NCI-H82 (cell line): ENCODE measurements around the gene LIX1.

Source experiments
- DNase-seq: peaks from one replicate; lab custom pipeline; 2025; lab: John Stamatoyannopoulos, UW

Gene LIX1

DNA sequence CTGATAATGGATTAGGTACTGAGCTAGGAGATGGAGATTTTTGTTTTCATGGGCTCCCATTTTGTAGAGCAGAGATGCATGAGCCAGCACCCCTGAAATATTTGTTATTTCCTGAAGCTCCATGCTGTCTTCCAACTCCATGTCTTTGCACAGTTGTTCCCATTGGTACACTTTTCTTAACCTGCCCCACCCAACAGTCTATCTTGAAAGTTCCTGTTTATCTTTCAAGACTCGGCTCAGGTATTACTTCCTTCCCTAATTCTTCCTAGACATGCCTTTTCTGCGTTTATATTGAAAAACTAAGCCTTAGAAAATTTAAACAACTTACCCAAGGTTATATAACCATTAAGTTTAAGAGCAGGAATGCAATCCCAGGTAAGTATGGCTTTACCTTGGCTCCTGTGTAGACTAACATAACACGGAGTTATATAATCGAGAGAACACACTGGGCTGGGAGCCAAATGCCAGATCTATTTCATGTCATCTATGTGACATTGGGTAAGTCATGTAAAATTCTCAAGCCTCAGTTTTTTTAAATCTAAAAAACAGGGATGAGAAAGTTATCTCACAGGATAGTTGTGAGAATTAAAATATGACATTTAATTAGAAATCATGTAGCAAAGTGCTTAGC lies 67.4 kb downstream of the LIX1 start:
- no peak for DNase-seq

DNA sequence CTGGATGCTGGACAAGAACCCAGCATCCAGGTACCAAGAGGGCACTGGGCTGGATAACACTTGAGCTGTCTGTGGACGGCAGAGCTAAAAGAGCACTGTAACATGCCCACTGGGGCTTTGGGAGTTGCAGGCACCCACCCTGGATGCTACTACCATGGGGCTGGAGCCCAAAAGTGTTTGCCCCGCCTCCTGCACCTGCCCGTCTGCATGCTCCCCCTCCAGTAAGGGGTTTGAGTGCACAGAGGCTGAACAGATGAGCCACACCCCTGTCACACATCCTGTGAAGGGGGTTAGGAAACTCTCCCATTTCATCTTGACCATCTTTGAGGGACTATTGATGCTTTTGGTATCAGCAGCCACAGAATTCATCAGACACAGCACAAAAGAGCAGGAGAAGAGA lies 69.0 kb downstream of the LIX1 start:
- no peak for DNase-seq

DNA sequence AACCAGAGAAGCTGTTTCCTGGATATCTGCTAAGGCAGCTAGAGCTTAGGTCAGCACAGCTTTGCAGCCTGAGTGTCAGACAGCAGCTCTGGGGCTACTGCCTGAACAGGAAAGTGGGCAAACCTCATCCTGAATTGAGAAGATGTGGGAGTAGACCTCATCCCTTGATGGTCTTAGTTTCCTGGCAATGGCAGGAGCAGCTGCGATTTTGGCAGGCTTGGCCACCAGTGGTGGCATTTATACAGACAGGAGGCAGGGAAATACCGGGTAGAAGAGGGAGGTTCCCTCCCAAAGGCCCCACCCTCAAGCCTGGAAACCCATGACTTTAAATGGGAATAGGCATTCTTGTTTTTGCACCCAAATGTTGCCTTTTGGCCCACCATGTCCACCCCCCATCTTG lies 69.7 kb downstream of the LIX1 start:
- DNase-seq: no peak

DNA sequence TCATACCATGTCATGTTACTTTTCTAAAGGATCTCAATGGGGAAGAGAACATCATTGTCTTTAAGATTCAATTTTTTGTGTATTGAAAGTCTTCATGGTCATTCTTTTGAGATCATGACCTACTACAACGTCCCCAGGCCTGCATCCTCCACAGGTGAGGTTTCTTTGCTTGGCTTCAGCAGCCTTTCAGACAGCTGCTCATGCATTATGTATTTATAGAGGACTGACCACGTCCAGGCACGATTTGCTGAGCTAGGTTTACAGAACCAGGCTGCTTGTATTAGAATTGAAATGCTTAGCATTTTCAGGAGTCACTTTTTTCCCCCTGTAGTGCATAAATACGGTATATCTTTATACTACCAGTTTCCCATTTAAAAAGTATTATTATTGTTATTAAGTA lies 70.4 kb downstream of the LIX1 start:
- DNase-seq: no peak

DNA sequence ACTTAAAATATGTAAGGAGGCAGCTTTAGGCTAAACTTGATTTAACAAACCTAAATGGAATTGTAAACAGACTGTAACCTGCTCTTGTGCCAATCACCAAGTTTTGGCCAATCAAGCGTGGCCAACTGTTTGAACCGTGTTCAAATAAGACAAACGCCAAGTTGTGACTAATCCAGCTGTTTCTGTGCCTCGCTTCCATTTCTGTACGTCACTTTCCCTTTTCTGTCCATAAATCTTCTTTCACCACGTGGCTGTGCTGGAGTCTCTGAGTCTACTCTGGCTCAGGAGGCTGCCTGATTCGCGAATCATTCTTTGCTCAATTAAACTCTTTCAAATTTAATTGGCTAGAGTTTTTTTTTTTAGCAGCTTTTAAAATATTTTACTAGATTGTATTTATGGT lies 71.3 kb downstream of the LIX1 start:
- no peak for DNase-seq

DNA sequence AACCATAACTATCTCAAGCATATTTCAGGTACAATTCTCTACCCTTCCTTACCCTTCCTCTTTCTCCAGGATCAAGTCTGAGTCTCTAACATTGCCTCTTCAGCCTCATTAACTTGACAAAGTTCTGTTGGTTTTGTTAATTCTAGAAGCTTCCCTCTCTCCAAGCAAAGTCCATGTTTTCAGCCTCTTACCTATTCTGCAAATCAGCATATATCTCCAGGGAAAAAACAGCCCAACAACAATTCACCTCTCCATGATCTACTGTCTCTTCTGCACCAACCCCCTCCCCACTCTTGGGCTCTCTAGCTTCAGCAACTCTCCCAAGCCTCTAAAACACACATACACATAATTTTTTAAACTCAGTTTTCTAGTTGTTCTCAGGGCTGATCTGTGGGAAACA lies 72.2 kb downstream of the LIX1 start:
- no peak for DNase-seq

DNA sequence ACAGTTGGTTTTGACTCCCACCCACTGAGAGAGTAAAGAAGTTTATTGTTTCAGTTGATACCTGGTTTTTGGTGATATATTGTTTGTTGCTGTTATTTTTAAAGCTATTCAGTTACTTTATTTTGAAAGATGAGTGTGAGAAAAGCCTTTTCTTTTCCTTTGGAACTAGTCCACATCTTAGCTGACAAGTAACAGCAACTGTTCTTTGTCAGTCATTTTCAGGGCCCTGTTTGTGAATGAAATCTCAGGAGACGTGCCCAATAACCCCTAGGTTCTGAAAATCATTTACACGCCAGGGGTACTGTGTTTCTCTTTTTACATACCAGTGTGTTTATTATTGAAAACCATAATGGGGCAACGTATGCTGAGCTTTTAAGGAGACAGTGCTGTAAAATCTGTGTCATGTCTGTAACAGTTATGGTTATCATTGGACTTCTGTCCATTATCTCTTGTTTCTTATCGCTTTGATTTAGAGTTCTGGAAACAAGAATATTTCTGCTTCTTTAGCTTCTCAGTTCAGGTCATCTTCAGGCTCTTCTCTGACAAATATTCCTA lies 75.0 kb downstream of the LIX1 start:
- no peak for DNase-seq

DNA sequence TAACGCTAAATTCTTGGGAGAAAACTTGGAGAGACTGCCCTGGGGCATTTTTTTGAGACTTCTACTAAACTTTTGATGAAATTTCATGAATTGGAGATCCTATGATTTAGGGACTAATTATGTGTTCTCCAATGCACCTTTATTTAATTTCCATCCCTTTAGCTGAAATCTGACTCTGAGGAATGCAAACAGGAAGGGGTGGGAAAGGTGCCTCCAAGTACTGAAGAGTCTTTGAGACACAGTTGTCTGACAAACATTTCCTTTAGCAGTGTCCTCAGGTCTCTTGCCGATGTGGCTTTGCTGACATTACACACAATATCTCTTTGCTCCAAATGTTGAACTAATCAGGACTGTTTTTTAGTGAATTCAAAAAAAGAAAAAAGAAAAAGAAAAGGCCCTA lies 76.9 kb downstream of the LIX1 start:
- DNase-seq: no peak

DNA sequence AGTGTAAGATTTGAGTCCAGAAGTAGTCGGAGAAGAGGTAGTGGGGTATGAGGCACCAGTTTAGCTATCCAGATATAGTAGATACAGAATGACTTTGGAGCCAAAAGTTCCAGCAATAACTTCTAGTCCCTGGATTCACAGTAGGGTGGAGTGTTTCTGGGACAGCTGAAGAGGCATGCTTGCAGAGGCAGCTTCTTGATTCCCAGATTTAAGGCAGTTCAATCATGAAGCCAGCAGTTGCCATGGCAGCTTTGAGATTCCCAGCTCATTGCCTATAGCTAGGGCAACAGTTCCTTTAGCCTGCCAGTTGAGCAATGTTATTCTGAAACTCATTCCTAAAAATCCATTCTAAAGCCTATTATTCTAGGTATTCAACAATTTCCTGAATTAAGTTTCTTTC lies 79.2 kb downstream of the LIX1 start:
- no peak for DNase-seq

DNA sequence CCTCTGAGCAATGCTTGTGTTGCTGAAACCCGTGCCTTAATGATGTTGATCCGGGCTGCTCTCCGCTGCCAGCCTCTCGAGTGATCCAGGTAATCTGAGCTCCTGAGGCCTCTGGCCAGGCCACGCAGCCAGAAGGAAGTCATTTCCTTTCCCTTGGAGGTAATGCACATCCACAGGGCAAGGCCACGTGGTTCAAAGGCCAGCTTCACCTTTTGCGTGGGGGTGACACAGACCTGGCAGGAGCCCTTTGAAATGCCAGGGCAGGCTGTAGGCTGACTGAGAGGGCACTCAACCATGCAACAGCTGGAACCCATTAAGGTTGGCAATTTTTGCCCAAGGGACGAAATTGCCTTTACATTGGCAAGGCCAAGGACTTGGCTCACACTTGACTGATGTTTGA lies 80.4 kb downstream of the LIX1 start:
- DNase-seq: no peak

DNA sequence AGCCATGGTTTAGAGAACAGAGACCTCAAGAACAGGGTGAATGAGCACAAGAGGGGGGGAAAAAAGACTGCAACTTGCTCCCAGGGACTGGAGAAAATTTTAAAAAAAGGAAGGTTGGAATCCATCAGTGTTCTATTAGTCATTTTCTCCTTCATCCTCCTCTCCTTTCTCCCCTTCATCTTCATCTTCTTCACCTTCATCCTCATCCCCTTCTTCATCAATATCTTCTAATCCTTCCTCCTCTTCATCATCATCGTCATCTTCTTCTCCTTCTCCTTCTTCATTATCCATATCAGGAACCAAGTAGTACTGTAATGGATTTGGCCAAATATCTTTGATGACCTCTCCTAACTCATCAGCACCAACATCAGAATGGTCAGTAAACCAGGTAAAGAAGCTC lies 86.1 kb downstream of the LIX1 start:
- no peak for DNase-seq

DNA sequence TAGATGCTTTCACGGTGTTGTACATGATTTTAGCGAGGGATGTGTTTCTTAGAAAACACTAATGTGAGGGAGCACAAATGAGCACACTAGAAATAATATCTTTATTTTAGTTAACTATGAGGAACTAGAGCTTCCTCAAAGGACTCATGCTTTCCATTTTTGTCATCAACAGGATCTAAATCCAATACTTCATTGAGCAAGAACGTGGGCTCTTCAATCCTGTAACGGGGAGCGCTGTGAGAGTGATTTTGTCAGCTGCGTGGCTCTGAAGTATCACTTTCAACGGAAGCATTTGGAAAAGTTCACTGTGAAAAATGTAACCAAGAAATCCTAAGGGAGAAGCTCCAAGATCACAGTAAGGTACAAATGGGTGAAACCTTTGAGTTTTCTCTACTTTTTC lies 93.2 kb downstream of the LIX1 start:
- no peak for DNase-seq

DNA sequence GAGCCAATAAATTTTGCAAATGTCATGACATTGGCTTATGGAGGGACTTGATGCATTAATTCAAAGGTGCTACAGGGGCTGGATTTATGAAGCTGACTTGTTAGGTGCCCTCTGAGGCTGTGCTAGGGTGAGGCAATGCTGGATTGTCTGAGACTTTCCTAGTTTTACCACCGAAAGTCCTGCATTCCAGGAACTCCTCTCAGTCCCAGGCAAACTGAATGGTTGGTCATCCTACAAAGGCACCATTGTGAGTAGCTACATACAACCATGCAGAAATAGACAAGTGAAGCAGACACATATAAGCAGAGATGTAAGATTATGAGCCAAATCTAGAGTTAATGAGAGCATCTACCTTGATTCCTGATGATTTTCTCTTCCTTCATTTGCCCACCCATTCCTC lies 95.3 kb downstream of the LIX1 start:
- no peak for DNase-seq

DNA sequence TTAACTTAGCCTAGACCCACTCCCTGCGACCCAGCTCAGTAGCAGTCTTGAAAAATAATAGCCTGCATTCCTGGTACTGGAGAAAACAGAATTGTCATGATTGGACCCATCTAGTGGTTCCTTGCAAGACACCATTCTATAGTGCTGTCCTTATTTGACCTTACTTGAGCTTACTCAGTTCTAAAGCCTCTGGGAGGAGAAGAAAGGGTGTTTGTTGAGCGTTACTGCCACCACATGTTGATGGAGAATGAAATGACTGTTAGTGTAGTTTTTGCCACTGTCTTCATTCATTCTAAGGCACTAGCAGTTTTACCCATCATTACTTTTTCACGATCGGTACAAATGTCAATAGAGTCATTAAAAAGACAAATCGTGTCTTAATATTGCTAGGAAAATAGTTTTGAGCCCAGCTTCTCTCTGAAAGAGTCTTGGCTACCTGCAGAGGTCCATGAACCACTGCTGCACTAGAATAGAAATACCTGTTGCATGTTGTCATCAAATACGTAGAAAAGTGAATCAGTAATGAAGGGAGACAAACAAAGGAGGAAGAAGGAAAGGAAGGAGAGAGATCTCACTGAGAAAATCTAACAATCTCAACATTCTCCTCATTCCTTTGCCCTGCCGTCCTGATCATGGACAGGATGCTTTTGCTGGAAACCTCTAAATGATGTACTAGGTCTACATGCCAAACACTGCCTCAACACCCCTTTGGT lies 96.0 kb downstream of the LIX1 start:
- no peak for DNase-seq

DNA sequence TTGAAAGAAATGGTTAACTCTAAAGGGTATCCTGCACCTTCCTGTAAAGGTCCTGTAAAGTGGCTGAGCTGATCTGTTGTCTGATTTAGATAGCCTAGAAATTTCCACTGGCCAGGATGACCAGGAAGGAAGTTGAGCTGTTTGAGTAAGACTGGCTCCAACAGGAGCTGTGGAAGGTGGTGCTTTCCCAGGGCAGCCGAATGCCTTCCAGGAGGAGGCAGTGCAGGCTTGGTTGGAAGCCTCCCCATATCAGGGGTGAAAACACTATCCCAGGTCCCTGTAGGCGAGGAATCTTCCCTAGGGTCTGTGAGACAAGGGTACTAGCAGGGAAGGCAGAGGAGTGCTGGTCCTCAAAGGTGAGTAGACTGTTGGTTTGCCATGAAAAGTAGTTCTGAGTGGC lies 98.4 kb downstream of the LIX1 start:
- peak; percentile 5 for DNase-seq

DNA sequence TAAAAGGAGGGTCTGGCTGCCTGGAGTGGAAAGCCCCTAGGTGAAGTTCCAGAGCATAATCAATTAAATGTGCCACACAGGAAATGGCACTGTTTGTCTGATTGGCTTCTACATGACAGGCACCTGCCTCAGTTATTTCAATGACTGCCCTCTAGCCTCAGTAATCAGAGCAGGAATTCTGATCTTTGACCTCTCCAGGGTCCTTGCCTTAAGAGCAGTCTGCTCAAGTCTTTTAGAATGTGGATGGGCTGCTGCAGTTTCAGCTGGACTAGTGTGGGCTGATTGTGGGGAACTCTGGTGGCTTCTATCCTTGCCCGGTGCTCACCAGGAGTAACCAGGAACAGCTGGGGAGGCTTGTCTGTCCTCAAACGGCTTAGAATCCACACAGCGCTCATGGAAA lies 98.9 kb downstream of the LIX1 start:
- no peak for DNase-seq

DNA sequence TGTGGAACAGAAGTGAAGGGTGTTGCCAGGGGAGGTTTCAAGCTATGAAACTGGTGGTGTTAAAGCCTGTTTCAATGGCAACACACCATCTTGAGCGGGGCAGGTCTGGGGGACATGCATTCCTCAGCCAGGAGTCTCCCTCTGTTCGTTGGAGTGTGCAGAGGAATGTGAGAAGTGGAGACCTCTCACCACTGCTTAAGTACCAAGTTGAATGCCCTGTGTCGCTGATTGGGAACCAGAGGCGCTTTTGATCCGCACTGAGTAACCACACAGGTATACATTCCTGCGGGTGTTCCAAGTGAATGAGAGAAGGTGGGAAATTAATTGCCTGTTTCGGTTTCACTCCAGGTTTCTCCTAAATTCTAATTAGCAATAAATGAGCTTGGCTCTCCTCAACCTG lies 99.4 kb downstream of the LIX1 start:
- no peak for DNase-seq
